HCT116 (cell line): Measurements from ENCODE around the gene MYPN. TPM values are rescaled to one million over a fixed set of nuclear protein-coding genes. Genes with fewer than 3 reads are reported as not detected.
A peak's percentile ranks its signal among the peaks of the same experiment; 100 is the strongest.

Experiments
- ATAC-seq: fragments of 200-7000 bp; cut with Tn5 transposase; 2 replicates; pipeline ENCODE4 v1.9.1; 2020; ENCODE audit warnings: mild to moderate bottlenecking, moderate library complexity
- BruUV-seq: library from RNA; stranded (reverse); fragments of 400-500 nt; replicated peaks from 2 replicates; lab custom pipeline; 2021; lab: Mats Ljungman, UMichigan
- CTCF ChIA-PET: fragments of 300-600 bp; sonication (Branson Sonifier 250); formaldehyde crosslinking; loops from one replicate; lab custom pipeline; 2021; ENCODE audit warnings: antibody characterized with exemption; lab: Charles Lee
- POLR2A ChIA-PET: fragments of 300-600, 350-600 bp; sonication (Branson Sonifier 250); formaldehyde crosslinking; loops from one replicate; lab custom pipeline; 2021; ENCODE audit warnings: antibody characterized with exemption; lab: Charles Lee
- RAD21 ChIA-PET, 2 experiments: fragments of 300-600 bp; sonication (Branson Sonifier 250); formaldehyde crosslinking; loops; one replicate each; lab custom pipeline; 2023; ENCODE audit warnings: low total read pairs in 2 of 2; ENCODE audit not compliant: uncharacterized antibody in 2 of 2, unreplicated experiment in 2 of 2, low non-redundant PET in 1 of 2; lab: Charles Lee
- DNase-seq: peaks from one replicate; pipeline ENCODE4 v3.0.0-alpha.2; 2010; ENCODE audit warnings: low read depth, low spot score
- H2AFZ ChIP-seq: fragments of 200-600 bp; shearing (Covaris generic), sonication (generic); 2 replicates; pipeline ENCODE4 v1.6.1; 2017; ENCODE audit warnings: low read depth, mixed run types, mixed read lengths, antibody characterized with exemption, low read length; ENCODE audit not compliant: poor library complexity, severe bottlenecking
- H3K27ac ChIP-seq: 2 replicates; pipeline ENCODE4 v1.5.1; 2012; ENCODE audit warnings: low read depth, low read length
- H3K27me3 ChIP-seq: fragments of 200-600 bp; sonication (generic); 2 replicates; pipeline ENCODE4 v1.6.1; 2016; ENCODE audit warnings: mixed run types, low read length, mixed read lengths; ENCODE audit not compliant: insufficient read depth
- H3K36me3 ChIP-seq, 2 experiments: fragments of 200-500 bp in 1 of 2; fragments of 200-600 bp in 1 of 2; sonication (Bioruptor generic) in 1 of 2; sonication (generic) in 1 of 2; 2 replicates each; pipeline versions ENCODE4 v1.5.1 to v1.6.1; 2014 to 2016; ENCODE audit warnings: low read length in 2 of 2, inconsistent platforms in 1 of 2, mixed read lengths in 1 of 2, mixed run types in 1 of 2; ENCODE audit not compliant: insufficient read depth in 2 of 2, control insufficient read depth in 1 of 2
- H3K4me1 ChIP-seq, 2 experiments: fragments of 200-600 bp in 1 of 2; sonication (generic) in 1 of 2; 2 replicates each; pipeline versions ENCODE4 v1.5.1 to v1.6.1; 2012 to 2017; ENCODE audit warnings: low read length in 2 of 2, inconsistent platforms in 1 of 2, mild to moderate bottlenecking in 1 of 2, mixed read lengths in 1 of 2, mixed run types in 1 of 2, moderate library complexity in 1 of 2; ENCODE audit not compliant: insufficient read depth in 2 of 2, control insufficient read depth in 1 of 2
- H3K4me2 ChIP-seq: fragments of 200-600 bp; sonication (generic); 2 replicates; pipeline ENCODE4 v1.6.1; 2017; ENCODE audit warnings: mixed run types, low read length, mixed read lengths
- H3K4me3 ChIP-seq, 2 experiments: fragments of 200-600 bp in 1 of 2; sonication (generic) in 1 of 2; replicated peaks in 1 of 2; 2 replicates each; pipeline ENCODE4 v1.5.1; 2011 to 2016; ENCODE audit warnings: low read length in 2 of 2, control low read depth in 1 of 2, low read depth in 1 of 2, mild to moderate bottlenecking in 1 of 2, mixed read lengths in 1 of 2, mixed run types in 1 of 2
- H3K79me2 ChIP-seq: fragments of 200-600 bp; sonication (generic); 2 replicates; pipeline ENCODE4 v1.6.1; 2017; ENCODE audit warnings: mild to moderate bottlenecking, mixed run types, low read length, moderate library complexity, mixed read lengths; ENCODE audit not compliant: insufficient read depth
- H3K9ac ChIP-seq: fragments of 200-600 bp; sonication (generic); 2 replicates; pipeline ENCODE4 v1.6.1; 2016; ENCODE audit warnings: low read length, mixed read lengths
- H3K9me2 ChIP-seq: fragments of 200-600 bp; sonication (generic), shearing (Covaris generic); 2 replicates; pipeline ENCODE4 v1.6.1; 2017; ENCODE audit warnings: mixed run types, mild to moderate bottlenecking, moderate library complexity; ENCODE audit not compliant: insufficient read depth
- H3K9me3 ChIP-seq, 2 experiments: fragments of 200-500 bp in 1 of 2; fragments of 200-600 bp in 1 of 2; sonication (Bioruptor generic) in 1 of 2; sonication (generic) in 1 of 2; 2 replicates each; pipeline ENCODE4 v1.6.1; 2014 to 2017; ENCODE audit warnings: low read length in 2 of 2, mixed read lengths in 2 of 2, inconsistent platforms in 1 of 2, low read depth in 1 of 2, mild to moderate bottlenecking in 1 of 2, mixed run types in 1 of 2, moderate library complexity in 1 of 2; ENCODE audit not compliant: control insufficient read depth in 1 of 2, insufficient read depth in 1 of 2
- H4K20me1 ChIP-seq: fragments of 200-600 bp; sonication (generic), shearing (Covaris generic); 2 replicates; pipeline ENCODE4 v1.6.1; 2017; ENCODE audit warnings: mixed run types, mild to moderate bottlenecking, moderate library complexity; ENCODE audit not compliant: insufficient read depth
- ATF3 ChIP-seq: IDR thresholded peaks from 2 replicates; pipeline ENCODE4 v1.6.1; 2012
- CBX3 ChIP-seq: IDR thresholded peaks from 2 replicates; pipeline ENCODE4 v1.6.1; 2012; ENCODE audit warnings: low read depth
- CEBPB ChIP-seq: IDR thresholded peaks from 2 replicates; pipeline ENCODE4 v1.6.1; 2012; ENCODE audit warnings: low read depth
- EGR1 ChIP-seq: IDR thresholded peaks from 2 replicates; pipeline ENCODE4 v1.6.1; 2012; ENCODE audit warnings: low read depth
- ELF1 ChIP-seq: IDR thresholded peaks from 2 replicates; pipeline ENCODE4 v1.6.1; 2012; ENCODE audit warnings: low read depth, borderline replicate concordance
- EZH2 ChIP-seq: fragments of 200-600 bp; sonication (generic); IDR thresholded peaks from 2 replicates; pipeline ENCODE4 v1.6.1; 2017; ENCODE audit warnings: antibody characterized with exemption, mixed run types
- FOSL1 ChIP-seq: IDR thresholded peaks from 2 replicates; pipeline ENCODE4 v1.6.1; 2012; ENCODE audit warnings: low read depth
- MAX ChIP-seq: IDR thresholded peaks from 2 replicates; pipeline ENCODE4 v1.6.1; 2012
- POLR2A ChIP-seq: IDR thresholded peaks from 2 replicates; pipeline ENCODE4 v1.7.0; 2011; ENCODE audit warnings: borderline replicate concordance; ENCODE audit not compliant: insufficient read depth, insufficient read length; ENCODE audit errors: extremely low read depth
- RAD21 ChIP-seq: IDR thresholded peaks from 2 replicates; pipeline ENCODE4 v1.6.1; 2012; ENCODE audit warnings: low read depth, mild to moderate bottlenecking
- REST ChIP-seq: IDR thresholded peaks from 2 replicates; pipeline ENCODE4 v1.6.1; 2012; ENCODE audit warnings: low read depth
- SIN3A ChIP-seq: IDR thresholded peaks from 2 replicates; pipeline ENCODE4 v1.6.1; 2012; ENCODE audit warnings: low read depth
- SRF ChIP-seq: IDR thresholded peaks from 2 replicates; pipeline ENCODE4 v1.6.1; 2012; ENCODE audit warnings: low read depth
- TCF7L2 ChIP-seq: IDR thresholded peaks from 2 replicates; pipeline ENCODE4 v1.7.0; 2011; ENCODE audit warnings: borderline replicate concordance, inconsistent platforms; ENCODE audit not compliant: insufficient read depth, insufficient read length; ENCODE audit errors: extremely low read depth
- YY1 ChIP-seq: IDR thresholded peaks from 2 replicates; pipeline ENCODE4 v1.6.1; 2011; ENCODE audit warnings: low read length, low read depth, moderate library complexity, mild to moderate bottlenecking; ENCODE audit not compliant: insufficient replicate concordance; ENCODE audit errors: extremely low read depth
- ZBTB33 ChIP-seq: IDR thresholded peaks from 2 replicates; pipeline ENCODE4 v1.6.1; 2011; ENCODE audit warnings: mild to moderate bottlenecking, low read length, moderate library complexity; ENCODE audit not compliant: insufficient replicate concordance; ENCODE audit errors: extremely low read depth
- ZFX ChIP-seq: fragments of 450-650 bp; IDR thresholded peaks from 2 replicates; pipeline ENCODE4 v1.6.1; 2017
- ZNF274 ChIP-seq: fragments of 200-500 bp; sonication (Bioruptor generic); IDR thresholded peaks from 2 replicates; pipeline ENCODE4 v1.6.1; 2014; ENCODE audit warnings: mild to moderate bottlenecking, low read depth, low read length, inconsistent platforms
- intact Hi-C: fragments of 100-400 bp; cut with micrococcal nuclease; formaldehyde crosslinking; loops from 2 replicates; pipeline ENCODE4 v1.10.0; 2022
- total RNA-seq: library from RNA; stranded (reverse); gene quantifications from one replicate; pipeline ENCODE4 v1.2.1, GENCODE V29; 2021; ENCODE audit not compliant: unreplicated experiment

MYPN gene
- total RNA-seq, 1 experiment from 2014 or later = 0.34 TPM

- ATAC-seq (no peak), DNase-seq (no peak)
- BruUV-seq = no TSS peak
- H3K9me2 ChIP-seq = no peaks in the 10 kb centered on the region
- no peaks in the 10 kb centered on the region for H3K79me2 ChIP-seq
- H3K9ac ChIP-seq = no peak overlapping the region
- no peak overlapping the region for H3K4me2 ChIP-seq
- peaks cover 5 to 13% of the 10 kb centered on the region in 2 experiments; a peak in 3 of 4 replicates for H3K4me1 ChIP-seq
- no peaks in the 10 kb centered on the region for H4K20me1 ChIP-seq
- H3K4me3 ChIP-seq = no peak overlapping the region
- peak overlapping the region; percentile 61 for H2AFZ ChIP-seq
- CTCF ChIA-PET = interaction anchor here (1.1 kb wide), 1 partner anchor 72 kb away, joined by 3 read pairs; no protein-coding TSS in a partner anchor
- no peak overlapping the region for H3K27ac ChIP-seq
- H3K27me3 ChIP-seq = no peaks in the 10 kb centered on the region
- TF ChIP-seq ATF3 (no peak), SIN3A (no peak), ZBTB33 (no peak), ZFX (no peak), MAX (no peak), ZNF274 (no peak), POLR2A (no peak), FOSL1 (no peak), YY1 (no peak), CEBPB (no peak), REST (no peak), EGR1 (no peak), CBX3 (no peak), EZH2 (no peak), RAD21 (no peak), TCF7L2 (no peak), ELF1 (no peak), SRF (no peak)
- TF ChIP-seq, all 23 proteins: peak for 0
- no peaks in the 10 kb centered on the region for H3K36me3 ChIP-seq
- no peaks in the 10 kb centered on the region for H3K9me3 ChIP-seq
- intact Hi-C loops = no loop called here
- ChIA-PET POLR2A (no interaction called here), RAD21 (interaction anchor here in 1 of 2 experiments (0.5 kb wide), 1 partner anchor 88 kb away, joined by 4 read pairs; no protein-coding TSS in a partner anchor)
Observed at GRCh38 chr10:68230268-68230667, 121.0 kb downstream of the MYPN start.
